IMR-90 (cell line): ENCODE data around the gene FKBP7. TPM values are rescaled to one million over a fixed set of nuclear protein-coding genes. Genes with fewer than 3 reads are reported as not detected.

Experiments used
- ATAC-seq: fragments of 200-7000 bp; cut with Tn5 transposase; 2 replicates; pipeline ENCODE4 v1.9.1; 2020; ENCODE audit warnings: low read depth, mild to moderate bottlenecking, moderate library complexity
- BruUV-seq: library from RNA; stranded (reverse); fragments of 400-500 nt; replicated peaks from 2 replicates; lab custom pipeline; 2021; lab: Mats Ljungman, UMichigan
- CTCF ChIA-PET: fragments of 300-600 bp; formaldehyde crosslinking; extraction: SDS; loops from one replicate; lab custom pipeline; 2021; ENCODE audit warnings: antibody characterized with exemption; lab: Yijun Ruan, JAX
- POLR2A ChIA-PET: fragments of 300-600 bp; sonication (Branson Sonifier 250); formaldehyde crosslinking; loops from one replicate; lab custom pipeline; 2022; ENCODE audit warnings: antibody characterized with exemption; ENCODE audit not compliant: unreplicated experiment; lab: Charles Lee
- DNase-seq: peaks from one replicate; pipeline ENCODE4 v3.0.0; 2013
- H2AFZ ChIP-seq: replicated peaks from 2 replicates; pipeline ENCODE3; 2013; ENCODE audit warnings: low read length, mild to moderate bottlenecking; ENCODE audit not compliant: poor library complexity
- H2AK5ac ChIP-seq: 2 replicates; pipeline ENCODE4 v1.6.1; 2013; ENCODE audit warnings: low read depth, low read length, inconsistent platforms
- H2AK9ac ChIP-seq: replicated peaks from 2 replicates; pipeline ENCODE3; 2013; ENCODE audit warnings: mild to moderate bottlenecking, low read depth, low read length, moderate library complexity; ENCODE audit not compliant: poor library complexity
- H2BK120ac ChIP-seq: 2 replicates; pipeline ENCODE4 v1.6.1; 2013; ENCODE audit warnings: low read depth, low read length, inconsistent platforms
- H2BK15ac ChIP-seq: 3 replicates; pipeline ENCODE4 v1.6.1; 2013; ENCODE audit warnings: low read depth, low read length, inconsistent platforms
- H2BK20ac ChIP-seq: 2 replicates; pipeline ENCODE4 v1.6.1; 2013; ENCODE audit warnings: low read depth, mild to moderate bottlenecking, inconsistent platforms, low read length, moderate library complexity
- H2BK5ac ChIP-seq: 2 replicates; pipeline ENCODE4 v1.6.1; 2013; ENCODE audit warnings: mild to moderate bottlenecking, low read depth, low read length, inconsistent platforms; ENCODE audit not compliant: poor library complexity, severe bottlenecking
- H3K14ac ChIP-seq: replicated peaks from 2 replicates; pipeline ENCODE4 v1.6.1; 2013; ENCODE audit warnings: low read depth, low read length, inconsistent platforms
- H3K18ac ChIP-seq: 2 replicates; pipeline ENCODE4 v1.6.1; 2013; ENCODE audit warnings: low read depth, low read length, control low read depth
- H3K23ac ChIP-seq: 2 replicates; pipeline ENCODE4 v1.6.1; 2013; ENCODE audit warnings: low read depth, low read length, inconsistent platforms
- H3K27ac ChIP-seq: 2 replicates; pipeline ENCODE4 v1.5.1; 2013; ENCODE audit warnings: mild to moderate bottlenecking, control low read depth, low read length; ENCODE audit not compliant: insufficient read depth
- H3K27me3 ChIP-seq: 2 replicates; pipeline ENCODE4 v1.6.1; 2013; ENCODE audit warnings: low read length; ENCODE audit not compliant: control insufficient read depth, insufficient read depth
- H3K36me3 ChIP-seq: 2 replicates; pipeline ENCODE4 v1.6.1; 2013; ENCODE audit warnings: low read length, mixed read lengths; ENCODE audit not compliant: control insufficient read depth, insufficient read depth
- H3K4ac ChIP-seq: 2 replicates; pipeline ENCODE4 v1.6.1; 2013; ENCODE audit warnings: low read depth, low read length, inconsistent platforms
- H3K4me1 ChIP-seq: 2 replicates; pipeline ENCODE4 v1.6.1; 2013; ENCODE audit warnings: low read length, mixed read lengths; ENCODE audit not compliant: control insufficient read depth, insufficient read depth
- H3K4me2 ChIP-seq: 2 replicates; pipeline ENCODE4 v1.6.1; 2013; ENCODE audit warnings: low read depth, mild to moderate bottlenecking, control low read depth, low read length, moderate library complexity
- H3K4me3 ChIP-seq: 2 replicates; pipeline ENCODE4 v1.5.1; 2013; ENCODE audit warnings: low read depth, mild to moderate bottlenecking, control low read depth, low read length, moderate library complexity; ENCODE audit not compliant: insufficient read depth
- H3K56ac ChIP-seq: 2 replicates; pipeline ENCODE4 v1.6.1; 2013; ENCODE audit warnings: low read length, inconsistent platforms; ENCODE audit not compliant: insufficient read depth; ENCODE audit errors: extremely low read depth
- H3K79me1 ChIP-seq, 2 experiments: 2 replicates each; pipeline ENCODE4 v1.6.1; 2013; ENCODE audit warnings: low read length in 2 of 2, inconsistent platforms in 1 of 2, low read depth in 1 of 2
- H3K9ac ChIP-seq: 2 replicates; pipeline ENCODE4 v1.6.1; 2013; ENCODE audit warnings: low read depth, low read length, control low read depth
- H3K9me1 ChIP-seq: 2 replicates; pipeline ENCODE4 v1.6.1; 2013; ENCODE audit warnings: low read length, inconsistent platforms; ENCODE audit not compliant: insufficient read depth
- H3K9me3 ChIP-seq: 2 replicates; pipeline ENCODE4 v1.6.1; 2013; ENCODE audit warnings: low read length; ENCODE audit not compliant: control insufficient read depth, insufficient read depth
- H4K20me1 ChIP-seq: 2 replicates; pipeline ENCODE4 v1.6.1; 2013; ENCODE audit warnings: low read length, inconsistent platforms; ENCODE audit not compliant: insufficient read depth
- H4K5ac ChIP-seq: 2 replicates; pipeline ENCODE4 v1.6.1; 2013; ENCODE audit warnings: mild to moderate bottlenecking, low read depth, low read length, control low read depth
- H4K8ac ChIP-seq, 2 experiments: 2 replicates each; pipeline ENCODE4 v1.6.1; 2013; ENCODE audit warnings: low read depth in 2 of 2, low read length in 2 of 2, control low read depth in 1 of 2, inconsistent platforms in 1 of 2
- H4K91ac ChIP-seq: 2 replicates; pipeline ENCODE4 v1.6.1; 2013; ENCODE audit warnings: low read depth, low read length, inconsistent platforms; ENCODE audit not compliant: insufficient read depth
- BHLHE40 ChIP-seq: fragments of 150-350 bp; IDR thresholded peaks from 2 replicates; pipeline ENCODE4 v1.6.1; 2016; ENCODE audit warnings: mild to moderate bottlenecking, low read depth, low read length
- CEBPB ChIP-seq: IDR thresholded peaks from 2 replicates; pipeline ENCODE4 v1.6.1; 2012; ENCODE audit warnings: low read depth, low read length, improper control_type of control experiment
- CHD1 ChIP-seq: IDR thresholded peaks from 2 replicates; pipeline ENCODE4 v1.6.1; 2012; ENCODE audit warnings: low read depth, low read length, improper control_type of control experiment
- CTCF ChIP-seq: conservative IDR thresholded peaks from 2 replicates; pipeline ENCODE4 v1.5.1; 2012; ENCODE audit warnings: mild to moderate bottlenecking, low read depth, low read length, improper control_type of control experiment
- ELK1 ChIP-seq: fragments of 150-350 bp; IDR thresholded peaks from 2 replicates; pipeline ENCODE4 v1.6.1; 2016; ENCODE audit warnings: low read depth, mild to moderate bottlenecking, low read length, moderate library complexity, borderline replicate concordance
- FOS ChIP-seq: fragments of 150-350 bp; IDR thresholded peaks from 2 replicates; pipeline ENCODE4 v1.6.1; 2016; ENCODE audit warnings: low read depth, low read length
- MAFK ChIP-seq: IDR thresholded peaks from 2 replicates; pipeline ENCODE4 v1.6.1; 2012; ENCODE audit warnings: low read depth, low read length, improper control_type of control experiment
- MAZ ChIP-seq: IDR thresholded peaks from 2 replicates; pipeline ENCODE4 v1.6.1; 2012; ENCODE audit warnings: low read depth, mild to moderate bottlenecking, low read length, improper control_type of control experiment, moderate library complexity, borderline replicate concordance
- MXI1 ChIP-seq: IDR thresholded peaks from 2 replicates; pipeline ENCODE4 v1.6.1; 2012; ENCODE audit warnings: low read depth, mild to moderate bottlenecking, low read length, moderate library complexity, borderline replicate concordance
- NFE2L2 ChIP-seq: fragments of 150-350 bp; IDR thresholded peaks from 2 replicates; pipeline ENCODE4 v1.6.1; 2016; ENCODE audit warnings: low read depth, mild to moderate bottlenecking, low read length
- POLR2A ChIP-seq: IDR thresholded peaks from 2 replicates; pipeline ENCODE4 v1.6.1; 2012; ENCODE audit warnings: mild to moderate bottlenecking, low read depth, low read length
- RAD21 ChIP-seq: IDR thresholded peaks from 2 replicates; pipeline ENCODE4 v1.6.1; 2012; ENCODE audit warnings: low read length, improper control_type of control experiment
- RCOR1 ChIP-seq: IDR thresholded peaks from 2 replicates; pipeline ENCODE4 v1.6.1; 2012; ENCODE audit warnings: mild to moderate bottlenecking, low read length, improper control_type of control experiment; ENCODE audit not compliant: insufficient replicate concordance
- RFX5 ChIP-seq: IDR thresholded peaks from 2 replicates; pipeline ENCODE4 v1.8.0; 2012; ENCODE audit warnings: low read depth, mild to moderate bottlenecking, low read length, moderate library complexity
- SMC3 ChIP-seq: fragments of 150-350 bp; IDR thresholded peaks from 2 replicates; pipeline ENCODE4 v1.6.1; 2016; ENCODE audit warnings: low read depth, mild to moderate bottlenecking, antibody characterized with exemption, low read length, moderate library complexity
- USF2 ChIP-seq: fragments of 150-350 bp; IDR thresholded peaks from 2 replicates; pipeline ENCODE4 v1.6.1; 2017; ENCODE audit warnings: mild to moderate bottlenecking, antibody characterized with exemption, low read length, low read depth
- WGBS, 2 experiments: methylation state at CpG; one replicate each; pipeline versions ENCODE4 v1.1.5 to v1.1.7; 2013; ENCODE audit warnings: missing lambda C conversion rate in 2 of 2; ENCODE audit not compliant: insufficient read length in 1 of 2; ENCODE audit errors: extremely low coverage in 2 of 2; 5-methylcytosine and 5-hydroxymethylcytosine counted together
- dilution Hi-C: fragments of 300-500 bp; cut with HindIII; formaldehyde crosslinking; loops from one replicate; pipeline ENCODE4 v1.14.3; 2018; ENCODE audit warnings: low sequenced_read_pairs; ENCODE audit not compliant: unreplicated experiment
- in situ Hi-C: fragments of 300-500 bp; cut with MboI; formaldehyde crosslinking; loops from 3 replicates; pipeline ENCODE4 v1.14.3; 2019; ENCODE audit warnings: low sequenced_read_pairs, inconsistent platforms, mixed read lengths
- intact Hi-C: fragments of 100-400 bp; cut with micrococcal nuclease; formaldehyde crosslinking; loops from 2 replicates; pipeline ENCODE4 v1.10.0; 2022
- polyA plus RNA-seq, 3 experiments: library from polyadenylated mRNA; depleted of rRNA; stranded (reverse); fragments of >200 nt; gene quantifications; 2 replicates each; pipeline ENCODE4 v1.2.3, GENCODE V29; 2012; ENCODE audit warnings: low replicate concordance in 1 of 3
- total RNA-seq: library from RNA; depleted of rRNA; stranded (reverse); fragments of >200 nt; gene quantifications from 2 replicates; pipeline ENCODE4 v1.2.3, GENCODE V29; 2012

The FKBP7 gene
- total and polyA plus RNA-seq, 2 of the 4 experiments (the other 2 are of a cell fraction), result 32.6 to 51.0 TPM

GRCh38 chr2:178426388-178426787, 52.0 kb downstream of the FKBP7 start:
- no peaks in the 10 kb centered on the region for H4K20me1 ChIP-seq
- peak; percentile 75 for ATAC-seq
- H3K9me1 ChIP-seq, result peaks cover 12% of the 10 kb centered on the region; the same call in 1 of the 2 replicates
- H3K4me2 ChIP-seq, result no peak overlapping the region
- DNase-seq, result peak; percentile 41
- peaks cover 2% of the 10 kb centered on the region; the same call in 1 of the 2 replicates for H3K9me3 ChIP-seq
- H3K4ac ChIP-seq, result no peak overlapping the region
- H2BK120ac ChIP-seq, result no peak overlapping the region
- peaks cover 9% of the 10 kb centered on the region for H3K36me3 ChIP-seq
- dilution Hi-C loops, result no loop called here
- no peaks in the 10 kb centered on the region for H3K27me3 ChIP-seq
- no peak overlapping the region for H2AK5ac ChIP-seq
- no CpG with 5 or more reads among the region's 3 CpGs for WGBS, 2 experiments
- no peak overlapping the region for H2BK5ac ChIP-seq
- no TSS peak for BruUV-seq
- H3K23ac ChIP-seq, result no peak overlapping the region
- no peak overlapping the region for H2AFZ ChIP-seq
- peaks cover 14 to 30% of the 10 kb centered on the region in 2 experiments for H3K79me1 ChIP-seq
- H3K4me3 ChIP-seq, result no peak overlapping the region
- no peak overlapping the region for H2AK9ac ChIP-seq
- no peak overlapping the region for H4K5ac ChIP-seq
- H3K9ac ChIP-seq, result no peak overlapping the region
- no peak overlapping the region for H3K56ac ChIP-seq
- no peak overlapping the region for H3K14ac ChIP-seq
- POLR2A ChIA-PET, result no interaction called here
- no peak overlapping the region for H4K91ac ChIP-seq
- no peak overlapping the region for H3K18ac ChIP-seq
- in situ Hi-C loops, result no loop called here
- no peak overlapping the region for H2BK15ac ChIP-seq
- CTCF ChIA-PET, result no interaction called here
- no peak overlapping the region for H3K27ac ChIP-seq
- no peak overlapping the region for H4K8ac ChIP-seq
- TF ChIP-seq MXI1, result no peak
- no peak for TF ChIP-seq POLR2A
- TF ChIP-seq RFX5, result no peak
- no peak for TF ChIP-seq ELK1
- TF ChIP-seq BHLHE40, result no peak
- TF ChIP-seq RAD21, result no peak
- no peak for TF ChIP-seq MAFK
- no peak for TF ChIP-seq USF2
- no peak for TF ChIP-seq CTCF
- TF ChIP-seq RCOR1, result no peak
- TF ChIP-seq MAZ, result no peak
- no peak for TF ChIP-seq SMC3
- TF ChIP-seq CEBPB, result no peak
- TF ChIP-seq NFE2L2, result no peak
- no peak for TF ChIP-seq FOS
- TF ChIP-seq CHD1, result no peak
- H2BK20ac ChIP-seq, result no peak overlapping the region
- H3K4me1 ChIP-seq, result no peaks in the 10 kb centered on the region
- intact Hi-C loops, result no loop called here
